ENCODE data around the gene BICC1.

BICC1 gene

DNA sequence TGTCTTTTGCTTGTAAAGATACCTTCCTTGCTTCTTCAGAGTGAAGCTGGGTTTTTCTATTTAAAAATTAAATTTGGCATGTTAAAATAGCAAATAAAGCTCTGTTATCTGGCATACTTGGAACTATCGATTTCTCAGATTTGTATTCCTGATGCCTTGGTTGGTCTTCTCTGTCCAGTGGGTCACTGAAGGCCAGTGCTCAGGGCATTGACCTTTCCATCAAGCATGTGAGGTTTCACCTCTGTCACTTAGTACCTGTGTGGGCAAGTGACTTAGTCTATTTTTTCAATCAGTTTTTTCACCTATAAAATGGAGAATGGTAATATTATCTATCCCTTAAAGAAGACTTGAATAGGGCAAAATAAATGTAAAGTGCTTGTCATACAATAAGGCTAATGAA lies 311.3 kb downstream of the BICC1 start:
- no peak overlapping the region for H3K27ac ChIP-seq
- TF ChIP-seq, protein P1, sequence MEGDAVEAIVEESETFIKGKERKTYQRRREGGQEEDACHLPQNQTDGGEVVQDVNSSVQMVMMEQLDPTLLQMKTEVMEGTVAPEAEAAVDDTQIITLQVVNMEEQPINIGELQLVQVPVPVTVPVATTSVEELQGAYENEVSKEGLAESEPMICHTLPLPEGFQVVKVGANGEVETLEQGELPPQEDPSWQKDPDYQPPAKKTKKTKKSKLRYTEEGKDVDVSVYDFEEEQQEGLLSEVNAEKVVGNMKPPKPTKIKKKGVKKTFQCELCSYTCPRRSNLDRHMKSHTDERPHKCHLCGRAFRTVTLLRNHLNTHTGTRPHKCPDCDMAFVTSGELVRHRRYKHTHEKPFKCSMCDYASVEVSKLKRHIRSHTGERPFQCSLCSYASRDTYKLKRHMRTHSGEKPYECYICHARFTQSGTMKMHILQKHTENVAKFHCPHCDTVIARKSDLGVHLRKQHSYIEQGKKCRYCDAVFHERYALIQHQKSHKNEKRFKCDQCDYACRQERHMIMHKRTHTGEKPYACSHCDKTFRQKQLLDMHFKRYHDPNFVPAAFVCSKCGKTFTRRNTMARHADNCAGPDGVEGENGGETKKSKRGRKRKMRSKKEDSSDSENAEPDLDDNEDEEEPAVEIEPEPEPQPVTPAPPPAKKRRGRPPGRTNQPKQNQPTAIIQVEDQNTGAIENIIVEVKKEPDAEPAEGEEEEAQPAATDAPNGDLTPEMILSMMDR (conservative IDR thresholded peaks at IDR 0.05) = no peak

DNA sequence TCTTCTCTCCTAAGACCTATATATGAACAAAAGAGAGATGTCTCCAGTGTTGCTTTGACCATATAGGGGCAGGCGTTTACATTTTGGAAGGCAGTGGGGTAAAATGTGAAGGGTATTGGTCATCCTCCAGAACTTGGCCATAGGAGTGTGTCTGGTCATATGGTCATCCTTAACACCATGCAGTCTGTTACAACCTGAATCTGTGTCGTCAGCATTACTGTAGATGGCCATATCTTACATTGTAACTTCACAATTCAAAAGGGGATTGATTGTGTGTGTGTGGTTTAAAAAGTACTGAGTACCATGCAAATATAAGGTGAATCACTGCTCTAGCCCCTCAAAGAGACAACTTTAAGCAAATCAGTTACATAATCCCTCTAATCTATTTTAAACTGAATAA lies 311.7 kb downstream of the BICC1 start:
- H3K27ac ChIP-seq = no peak overlapping the region
- TF ChIP-seq, protein P1 (conservative IDR thresholded peaks at IDR 0.05) = no peak
- no peak for TF ChIP-seq ZFX (IDR thresholded peaks at IDR 0.05)

DNA sequence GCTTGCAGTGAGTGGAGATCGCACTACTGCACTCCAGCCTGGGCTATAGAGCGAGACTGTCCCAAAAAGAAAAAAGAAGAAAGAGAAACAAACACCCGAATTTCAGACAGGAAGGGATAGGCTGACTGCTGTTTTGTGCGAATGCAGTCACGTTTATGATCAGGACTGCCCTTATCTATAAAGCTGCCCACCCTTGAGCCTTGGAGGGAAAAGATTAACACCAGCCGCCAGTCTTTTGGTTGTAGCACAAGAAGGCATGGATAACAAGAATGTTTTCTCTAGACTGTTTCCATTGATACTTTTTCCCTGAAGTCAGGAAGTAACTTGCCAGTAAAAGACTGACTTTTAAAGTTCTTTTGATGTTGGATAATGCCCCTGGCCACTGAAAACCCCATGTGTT lies 314.0 kb downstream of the BICC1 start:
- no peak for TF ChIP-seq ZFX (IDR thresholded peaks at IDR 0.05)
- TF ChIP-seq, protein P1 (conservative IDR thresholded peaks at IDR 0.05) = no peak
- H3K27ac ChIP-seq = no peak overlapping the region

DNA sequence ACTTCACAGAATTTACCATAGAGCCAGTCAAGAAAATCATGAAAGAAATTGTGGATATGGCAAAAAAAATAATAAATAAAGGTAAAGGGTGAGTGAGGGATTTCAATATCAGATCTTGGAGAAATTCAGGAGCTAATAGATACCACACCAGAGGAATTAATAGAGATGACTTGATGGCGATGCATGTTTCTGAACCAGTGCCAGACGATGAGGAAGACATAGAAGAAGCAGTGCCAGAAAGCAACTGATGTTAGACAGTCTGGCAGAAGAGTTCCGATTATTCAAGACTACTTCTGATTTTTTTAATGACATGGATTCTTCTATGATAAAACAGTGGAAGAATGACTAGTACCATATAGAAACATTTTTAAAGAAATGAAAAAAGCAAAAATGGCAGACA lies 314.7 kb downstream of the BICC1 start:
- TF ChIP-seq, protein P1 (conservative IDR thresholded peaks at IDR 0.05) = no peak
- TF ChIP-seq ZFX (IDR thresholded peaks at IDR 0.05) = no peak
- H3K27ac ChIP-seq = no peak overlapping the region

DNA sequence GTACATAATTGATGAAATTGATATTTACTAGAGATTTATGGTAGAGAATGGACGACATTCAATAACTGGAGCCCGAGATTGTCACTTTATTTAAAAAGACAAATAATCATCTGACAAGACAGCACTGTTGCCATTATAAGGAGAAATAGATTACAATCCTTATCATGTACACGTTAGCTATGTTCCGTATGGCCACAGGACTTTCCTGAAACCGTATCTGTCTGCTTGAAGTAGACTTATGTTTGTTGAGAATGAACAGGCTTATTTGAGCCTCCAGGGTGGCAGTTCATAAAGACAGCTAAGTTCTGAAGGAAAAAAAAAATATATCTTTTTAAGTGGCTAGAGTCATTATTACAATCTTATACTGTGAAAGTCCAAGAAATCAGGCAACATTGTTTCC lies 317.2 kb downstream of the BICC1 start:
- TF ChIP-seq, protein P1 (conservative IDR thresholded peaks at IDR 0.05) = no peak
- TF ChIP-seq ZFX (IDR thresholded peaks at IDR 0.05) = no peak
- H3K27ac ChIP-seq = no peak overlapping the region

DNA sequence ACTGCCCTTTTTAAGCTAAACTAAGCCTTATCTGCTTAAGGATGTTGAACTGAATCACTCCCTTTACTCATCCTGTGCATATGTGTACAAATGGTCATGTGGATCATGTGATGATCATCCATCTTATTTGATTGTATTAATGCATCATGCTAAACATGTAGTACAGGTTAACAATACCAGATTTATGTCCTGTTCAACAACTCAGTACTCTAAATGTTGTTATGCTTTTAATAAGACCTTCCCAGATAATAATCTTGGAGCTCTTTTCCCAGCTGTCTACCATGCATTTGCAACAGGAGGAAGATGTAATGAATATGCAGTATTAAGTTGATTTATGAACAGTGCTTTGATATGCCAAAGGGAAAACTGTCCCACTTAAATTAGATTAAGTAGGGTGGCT lies 318.0 kb downstream of the BICC1 start:
- no peak for TF ChIP-seq ZFX (IDR thresholded peaks at IDR 0.05)
- TF ChIP-seq, protein P1 (conservative IDR thresholded peaks at IDR 0.05) = no peak

DNA sequence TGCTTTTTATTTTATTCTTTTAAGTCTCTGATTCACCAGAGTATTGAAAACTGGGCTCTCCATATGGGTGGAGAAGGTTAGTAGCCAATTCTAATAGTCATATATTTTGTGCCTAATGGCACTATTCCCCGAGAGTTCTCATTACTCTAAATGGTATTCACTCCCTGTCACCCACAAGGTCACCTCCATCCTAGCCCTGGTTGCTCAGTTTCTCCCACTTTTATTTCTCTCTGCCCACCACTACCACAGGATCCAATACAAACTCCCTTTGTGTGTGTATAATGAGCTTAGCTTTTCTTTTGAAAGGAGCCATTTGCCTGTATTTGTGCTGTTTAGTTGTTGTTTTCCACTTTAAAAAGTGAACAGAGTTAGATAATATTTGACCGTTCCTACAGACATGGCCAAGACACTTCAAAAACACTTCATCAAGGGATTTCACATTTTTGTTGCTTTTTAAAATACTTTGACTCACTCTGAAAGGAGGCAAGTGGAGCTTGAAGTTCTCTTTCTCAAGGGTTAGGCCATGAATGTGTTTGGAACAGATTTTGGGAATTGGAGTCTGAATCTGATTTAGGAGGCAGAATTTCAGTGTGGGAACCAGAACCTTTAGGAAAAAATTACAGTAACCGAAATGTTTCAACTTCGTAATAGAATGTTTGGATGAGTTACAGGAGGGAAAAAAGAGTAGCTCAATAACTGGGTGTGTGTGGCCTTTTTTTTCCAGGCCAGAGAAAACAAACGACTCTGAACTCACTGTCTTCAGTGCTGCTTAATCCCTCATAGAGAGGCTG lies 321.3 kb downstream of the BICC1 start:
- TF ChIP-seq ZFX (IDR thresholded peaks at IDR 0.05) = no peak
- TF ChIP-seq, protein P1 (conservative IDR thresholded peaks at IDR 0.05) = no peak
- H3K27ac ChIP-seq = no peak overlapping the region

More for the DNA sequence above, 318.0 kb downstream of the BICC1 start:
- H3K27ac ChIP-seq = no peak overlapping the region
